HG02798 (cell line): ENCODE data around the gene JAG1.

ENCODE experiments used
- ATAC-seq: cut with Tn5 transposase; IDR thresholded peaks from one replicate; pipeline ENCODE4 v1.9.1; 2021; ENCODE audit warnings: mild to moderate bottlenecking; ENCODE audit not compliant: unreplicated experiment, poor library complexity

The JAG1 gene

GRCh38 chr20:10670501-10671220, 3.1 kb downstream of the JAG1 start:
- ATAC-seq: peak; percentile 32

DNA sequence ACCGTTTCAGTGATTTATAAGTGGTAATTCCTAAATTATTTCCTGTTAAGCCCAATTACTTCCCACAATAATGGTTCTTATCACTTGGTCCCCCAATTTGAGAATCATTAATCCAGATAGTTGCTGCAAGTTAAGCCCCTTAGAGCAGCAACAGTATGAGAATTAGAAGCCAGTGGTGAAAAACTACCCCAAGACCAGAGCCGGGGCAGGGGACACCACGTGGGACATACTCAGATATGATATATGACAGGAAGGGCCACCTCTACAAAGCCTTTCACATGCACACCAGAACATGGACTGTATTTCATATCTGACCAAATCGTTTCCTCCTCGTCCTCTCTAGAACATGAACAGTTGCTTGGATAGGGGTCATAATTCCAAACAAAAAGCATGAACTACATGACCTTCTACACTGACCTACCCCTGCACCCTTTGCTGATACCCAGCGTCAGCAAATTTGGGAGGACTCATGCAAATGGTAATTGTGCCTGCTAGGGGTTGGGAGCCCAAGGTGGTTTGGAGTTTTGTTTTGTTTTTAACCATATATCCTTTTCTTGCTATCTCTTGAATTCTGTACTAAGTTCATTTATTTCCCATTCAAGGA, 3.9 kb downstream of the JAG1 start:
- ATAC-seq: no peak

DNA sequence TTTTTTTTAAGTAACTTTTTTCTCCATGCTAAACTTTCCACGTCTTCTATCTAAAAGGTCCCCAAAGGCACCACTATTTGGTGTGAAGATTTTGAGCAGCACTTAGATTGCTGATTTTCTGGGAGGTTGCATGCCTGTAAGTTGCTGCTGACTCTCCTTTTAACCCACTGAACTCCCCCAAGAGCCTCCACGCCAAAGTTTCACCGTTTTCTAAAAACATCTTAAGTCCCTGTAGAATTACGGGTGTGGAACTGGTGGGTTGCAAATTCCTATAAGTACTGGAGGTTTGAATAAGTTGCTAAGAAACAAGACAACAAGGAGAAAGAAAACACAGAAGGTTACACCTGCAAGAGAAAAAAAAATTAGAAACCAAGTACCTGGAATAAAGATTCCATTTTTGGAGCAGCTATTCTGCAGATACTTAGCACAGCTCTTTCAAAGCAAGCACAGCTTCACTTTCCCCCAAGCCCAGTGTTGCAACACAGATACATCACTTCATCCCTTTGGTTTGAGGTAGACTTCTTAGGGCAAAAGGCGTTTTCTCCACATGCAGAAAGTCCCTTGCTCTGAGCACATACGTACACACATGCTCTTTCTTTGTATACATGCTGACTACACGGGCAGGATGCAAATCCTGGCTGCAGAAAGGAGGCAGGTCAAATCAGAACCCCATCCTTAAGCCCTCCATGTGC, 5.0 kb downstream of the JAG1 start:
- ATAC-seq: no peak

GRCh38 chr20:10667560-10668167, 6.1 kb downstream of the JAG1 start:
- ATAC-seq: no peak

GRCh38 chr20:10667077-10667401, 6.8 kb downstream of the JAG1 start:
- no peak for ATAC-seq

DNA sequence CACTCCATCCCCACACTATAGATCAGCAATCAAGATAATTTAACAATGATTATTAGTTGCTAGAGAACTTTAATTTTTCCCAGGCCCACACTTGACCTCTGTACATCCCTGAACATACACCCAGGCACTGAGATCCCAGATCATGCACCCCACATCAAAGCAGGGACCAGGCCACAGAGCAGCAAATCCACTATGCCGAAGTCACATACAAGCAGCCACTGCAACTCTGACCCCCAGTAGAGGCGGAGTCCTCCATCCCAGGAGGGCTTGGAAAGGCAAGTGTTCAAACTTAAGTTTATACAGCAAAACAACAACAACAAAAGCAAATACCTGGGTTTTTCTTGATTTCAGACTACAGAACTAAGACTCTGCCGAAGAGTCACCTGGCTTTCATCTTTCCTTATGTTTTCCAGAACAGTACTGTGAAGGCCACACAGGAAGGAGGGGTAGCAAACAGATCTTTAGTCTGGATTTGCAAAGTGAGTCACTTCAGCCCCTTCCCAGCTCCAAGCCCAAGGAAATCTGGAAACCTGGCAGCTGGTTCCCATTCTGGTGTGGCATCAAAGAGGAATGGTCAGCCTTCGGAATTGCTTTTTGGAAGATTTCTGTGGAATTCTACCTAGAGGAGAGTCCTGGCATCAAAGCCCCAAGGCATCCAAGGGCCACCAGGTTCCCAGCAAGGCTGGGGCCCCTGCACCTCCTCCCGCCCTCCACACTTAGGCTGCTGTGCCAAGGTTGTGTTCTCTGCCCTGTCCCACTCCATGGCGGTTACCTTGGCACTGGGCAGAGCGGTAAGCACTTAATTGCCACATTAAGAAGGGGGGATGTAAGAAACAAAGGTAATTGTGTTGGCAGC, 7.3 kb downstream of the JAG1 start:
- ATAC-seq: no peak

DNA sequence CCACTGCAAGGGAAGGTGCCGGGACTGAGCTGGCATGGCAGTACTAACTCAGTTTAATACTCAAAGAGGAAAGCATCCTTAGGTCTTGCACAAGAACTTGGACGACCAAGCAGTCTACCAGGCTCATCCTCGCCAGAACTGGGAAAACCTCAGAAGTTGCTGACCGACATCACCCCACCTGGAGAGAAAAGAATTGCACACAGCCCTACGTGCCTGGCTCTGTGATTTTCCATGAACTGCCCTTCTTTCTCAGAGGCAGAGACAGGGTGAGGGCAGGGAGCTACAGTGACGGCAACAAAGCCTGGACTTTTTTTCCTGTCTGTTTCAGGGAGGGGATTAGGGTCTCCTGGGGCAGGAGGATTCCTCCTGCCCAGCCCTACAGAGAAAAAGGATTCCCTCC, 8.0 kb downstream of the JAG1 start:
- no peak for ATAC-seq

DNA sequence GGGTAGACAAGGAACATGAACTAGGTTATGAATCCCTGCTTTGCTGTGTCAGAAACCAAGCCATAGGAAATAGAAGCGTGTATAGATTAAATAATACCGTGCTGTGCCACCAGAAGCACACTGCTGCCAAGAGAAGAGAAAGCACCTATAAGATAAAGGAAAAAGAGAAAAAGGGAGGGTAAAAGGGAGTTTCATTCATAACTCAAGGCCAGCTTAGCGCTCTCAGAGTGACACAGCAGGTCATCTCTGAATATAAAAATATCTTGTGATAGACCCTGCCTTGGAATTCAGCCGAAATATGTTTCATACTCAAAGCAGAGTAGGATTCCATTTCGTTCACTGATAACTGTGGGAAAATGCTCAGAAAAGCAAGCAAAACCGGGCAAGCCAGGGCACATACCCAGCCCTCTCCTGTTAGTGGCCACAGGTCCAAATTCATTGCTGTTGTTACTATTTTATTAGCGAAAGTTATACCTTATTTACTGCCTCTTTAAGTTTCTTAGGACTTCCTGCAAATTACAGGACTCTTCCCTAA, 8.7 kb downstream of the JAG1 start:
- ATAC-seq: no peak

DNA sequence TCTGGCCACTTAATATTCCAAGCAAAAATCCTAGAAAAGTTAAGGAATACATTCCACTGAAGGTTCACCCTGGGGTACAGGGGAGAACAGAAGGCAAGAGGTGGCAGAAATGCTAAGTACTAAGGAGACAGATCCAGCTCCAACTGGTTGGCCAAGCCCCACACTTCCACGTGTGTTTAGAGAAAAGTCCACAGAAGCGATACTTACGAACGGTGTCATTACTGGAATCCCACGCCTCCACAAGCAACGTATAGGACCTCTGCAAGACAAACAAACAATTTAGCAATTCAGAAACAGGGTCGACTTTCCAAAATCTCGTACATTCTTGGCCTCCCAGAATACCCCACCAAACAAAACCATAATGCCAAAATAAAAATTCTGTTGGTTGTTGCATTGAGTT, 10.0 kb downstream of the JAG1 start:
- no peak for ATAC-seq

- no peak for ATAC-seq
Observed at GRCh38 chr20:10662661-10663458, 10.9 kb downstream of the JAG1 start.

DNA sequence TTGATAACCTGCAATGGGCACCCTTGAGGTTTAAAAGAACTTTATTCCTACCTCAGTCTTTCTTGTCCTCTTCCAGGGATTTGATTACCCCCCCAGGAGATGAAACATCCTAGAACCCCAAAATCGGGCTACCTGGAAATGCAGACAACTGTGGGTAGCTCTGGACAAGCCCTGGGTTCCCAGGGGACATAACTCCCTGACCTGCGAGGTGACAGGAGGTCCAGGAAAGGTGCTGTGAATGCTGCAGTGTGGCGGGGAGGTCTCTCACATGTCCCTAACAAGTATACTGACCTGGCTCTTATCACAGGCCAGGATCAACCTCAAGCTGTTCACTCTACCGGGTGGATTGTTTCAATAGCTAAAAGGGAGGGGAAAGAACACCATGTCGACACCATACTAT, 11.6 kb downstream of the JAG1 start:
- no peak for ATAC-seq

- ATAC-seq: no peak
Observed at GRCh38 chr20:10661261-10661660, 12.5 kb downstream of the JAG1 start.

- no peak for ATAC-seq
Observed at GRCh38 chr20:10660661-10661060, 13.1 kb downstream of the JAG1 start.

DNA sequence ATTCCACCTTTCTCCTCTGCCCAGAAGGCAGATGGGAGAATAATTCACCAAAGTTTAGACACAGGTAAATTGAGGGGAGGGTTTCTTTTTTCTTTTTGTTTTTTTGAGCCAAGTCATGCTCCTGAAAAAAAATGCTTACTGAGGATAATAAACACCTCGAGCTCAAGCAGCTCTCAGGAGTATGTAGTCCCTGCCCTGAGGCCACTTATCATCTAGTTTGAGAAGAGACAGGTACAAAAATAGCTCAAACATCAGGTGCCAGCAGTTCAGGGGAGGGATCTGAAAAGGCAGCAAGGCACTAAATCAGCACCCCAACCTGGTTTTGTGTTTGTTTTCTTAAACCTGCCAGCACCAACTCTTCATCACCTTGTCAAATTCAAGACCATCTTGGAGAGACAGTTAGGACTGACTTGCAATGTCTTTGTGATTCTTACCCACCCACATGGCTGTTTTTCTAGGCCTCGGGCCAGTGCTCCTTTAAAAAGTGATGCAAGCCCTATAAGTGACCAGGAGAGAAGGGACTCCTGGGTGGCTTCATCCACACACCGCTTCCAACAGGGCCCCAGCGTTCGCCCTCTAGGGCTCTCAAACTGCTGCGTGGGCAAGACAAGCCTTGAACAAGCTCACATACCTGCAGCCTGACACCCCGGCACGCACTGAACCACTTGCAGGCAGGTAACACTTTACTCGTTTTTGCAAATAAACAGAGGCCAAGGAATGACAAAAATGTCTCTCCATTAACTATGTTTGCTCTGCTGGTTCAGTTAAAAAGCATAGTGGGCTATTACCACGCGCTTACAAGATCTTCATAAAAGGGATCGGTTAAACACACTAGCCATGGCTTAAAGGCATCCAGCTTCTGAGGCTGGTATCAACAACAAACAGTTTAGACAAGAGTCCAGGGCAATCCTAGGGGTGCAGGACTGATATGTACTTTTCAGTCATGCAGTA, 13.9 kb downstream of the JAG1 start:
- no peak for ATAC-seq

DNA sequence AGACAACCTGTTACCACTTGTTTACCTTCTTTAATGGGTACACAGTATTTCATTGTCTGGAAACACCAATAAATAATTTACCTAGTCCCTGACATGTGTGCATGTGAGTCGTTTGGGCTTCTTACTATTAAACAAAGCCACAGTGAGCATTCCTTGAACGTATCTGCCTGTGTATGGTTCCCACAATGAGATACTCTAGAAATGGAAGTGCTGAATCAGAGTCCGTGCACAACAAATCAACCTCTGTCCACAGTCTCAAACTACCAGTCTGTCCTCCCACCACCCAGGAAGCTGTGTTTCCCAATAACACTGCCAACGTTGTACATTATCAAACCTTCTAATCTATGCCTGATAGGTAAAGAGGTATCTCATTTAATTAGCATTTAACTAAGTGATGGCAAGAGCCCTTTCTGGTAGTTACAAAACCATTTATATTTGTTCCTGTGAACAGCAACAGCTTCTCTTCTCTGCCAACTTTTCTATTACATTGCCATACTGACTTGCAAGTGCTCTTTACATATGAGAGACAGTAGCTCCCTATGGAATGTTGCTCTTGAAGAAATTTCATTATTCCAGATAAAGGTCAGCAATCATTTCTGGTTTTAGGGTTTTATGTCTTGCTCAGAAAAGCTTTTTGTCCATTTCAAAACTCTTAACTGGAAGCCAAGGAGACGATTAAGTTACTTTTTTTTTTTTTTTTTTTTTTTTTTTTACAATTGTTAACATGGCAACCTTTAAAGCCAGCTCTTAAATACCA, 14.7 kb downstream of the JAG1 start:
- no peak for ATAC-seq

GRCh38 chr20:10658051-10658823, 15.6 kb downstream of the JAG1 start:
- ATAC-seq: no peak

DNA sequence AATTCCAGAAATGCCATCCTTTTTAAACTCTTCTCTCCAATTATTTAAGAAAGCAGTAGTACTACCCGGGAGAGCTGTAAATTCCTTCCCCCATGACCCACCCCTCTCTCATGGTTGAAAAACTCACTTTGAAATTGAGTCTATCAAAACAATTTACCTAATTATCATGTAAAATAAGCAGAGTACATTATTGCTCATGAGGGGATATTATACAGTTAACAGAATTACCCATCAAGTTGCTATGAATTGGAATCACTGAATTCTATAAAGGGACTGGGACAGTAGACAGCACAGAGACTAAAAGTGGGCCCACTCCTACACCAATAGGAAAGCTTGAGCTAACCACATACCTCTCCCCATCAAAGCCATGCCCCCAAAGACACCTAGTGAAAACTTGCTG, 16.3 kb downstream of the JAG1 start:
- ATAC-seq: no peak
